AG09319 (cell line): ENCODE results near the gene VASN.
"Not testable (repeated sequence)": the region's sequence is repeated elsewhere in the genome, so short reads cannot be mapped to it uniquely, and the experiment has no call there.

Experiments used
- DNase-seq: peaks from one replicate; pipeline ENCODE4 v3.0.0-alpha.2; 2010; ENCODE audit warnings: low read depth; ENCODE audit errors: extremely low read depth
- TF ChIP-seq, protein P1 (sequence below): IDR thresholded peaks from 2 replicates; pipeline ENCODE4 v1.5.1; 2011; ENCODE audit warnings: low read depth, mild to moderate bottlenecking, inconsistent platforms, low read length, moderate library complexity

Gene VASN

DNA sequence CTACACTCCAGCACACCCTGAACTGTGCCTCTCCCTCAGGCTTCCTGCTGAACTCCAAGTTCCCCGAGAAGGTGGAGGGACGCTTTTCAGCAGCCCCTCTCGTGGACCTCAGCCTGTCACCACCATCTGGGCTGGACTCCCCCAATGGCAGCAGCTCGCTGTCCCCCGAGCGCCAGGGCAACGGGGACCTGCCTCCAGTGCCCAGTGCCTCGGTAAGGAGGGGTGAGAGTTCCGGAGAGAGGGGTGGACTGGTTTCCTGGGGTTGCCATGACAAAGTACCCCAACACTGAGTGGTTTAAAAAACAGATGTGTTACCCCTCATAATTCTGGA is 38.4 kb upstream of the VASN start:
- no peak for DNase-seq
- TF ChIP-seq, protein P1, sequence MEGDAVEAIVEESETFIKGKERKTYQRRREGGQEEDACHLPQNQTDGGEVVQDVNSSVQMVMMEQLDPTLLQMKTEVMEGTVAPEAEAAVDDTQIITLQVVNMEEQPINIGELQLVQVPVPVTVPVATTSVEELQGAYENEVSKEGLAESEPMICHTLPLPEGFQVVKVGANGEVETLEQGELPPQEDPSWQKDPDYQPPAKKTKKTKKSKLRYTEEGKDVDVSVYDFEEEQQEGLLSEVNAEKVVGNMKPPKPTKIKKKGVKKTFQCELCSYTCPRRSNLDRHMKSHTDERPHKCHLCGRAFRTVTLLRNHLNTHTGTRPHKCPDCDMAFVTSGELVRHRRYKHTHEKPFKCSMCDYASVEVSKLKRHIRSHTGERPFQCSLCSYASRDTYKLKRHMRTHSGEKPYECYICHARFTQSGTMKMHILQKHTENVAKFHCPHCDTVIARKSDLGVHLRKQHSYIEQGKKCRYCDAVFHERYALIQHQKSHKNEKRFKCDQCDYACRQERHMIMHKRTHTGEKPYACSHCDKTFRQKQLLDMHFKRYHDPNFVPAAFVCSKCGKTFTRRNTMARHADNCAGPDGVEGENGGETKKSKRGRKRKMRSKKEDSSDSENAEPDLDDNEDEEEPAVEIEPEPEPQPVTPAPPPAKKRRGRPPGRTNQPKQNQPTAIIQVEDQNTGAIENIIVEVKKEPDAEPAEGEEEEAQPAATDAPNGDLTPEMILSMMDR, result no peak

DNA sequence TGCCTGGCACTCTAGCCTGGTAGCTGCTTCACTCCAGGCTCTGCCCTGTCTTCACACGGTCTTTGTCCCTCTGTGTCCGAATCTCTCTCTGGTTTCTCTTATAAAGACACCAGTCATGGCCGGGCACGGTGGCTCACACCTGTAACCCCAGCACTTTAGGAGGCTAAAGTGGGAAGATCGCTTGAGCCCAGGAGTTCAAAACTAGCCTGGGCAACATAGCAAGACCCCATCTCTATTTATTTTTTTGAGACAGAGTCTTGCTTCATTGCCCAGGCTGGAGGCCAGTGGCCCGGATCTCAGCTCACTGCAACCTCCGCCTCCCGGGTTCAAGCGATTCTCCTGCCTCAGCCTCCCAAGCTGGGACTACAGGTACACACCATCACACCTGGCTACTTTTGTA is 37.9 kb upstream of the VASN start:
- DNase-seq, result not testable (repeated sequence)

DNA sequence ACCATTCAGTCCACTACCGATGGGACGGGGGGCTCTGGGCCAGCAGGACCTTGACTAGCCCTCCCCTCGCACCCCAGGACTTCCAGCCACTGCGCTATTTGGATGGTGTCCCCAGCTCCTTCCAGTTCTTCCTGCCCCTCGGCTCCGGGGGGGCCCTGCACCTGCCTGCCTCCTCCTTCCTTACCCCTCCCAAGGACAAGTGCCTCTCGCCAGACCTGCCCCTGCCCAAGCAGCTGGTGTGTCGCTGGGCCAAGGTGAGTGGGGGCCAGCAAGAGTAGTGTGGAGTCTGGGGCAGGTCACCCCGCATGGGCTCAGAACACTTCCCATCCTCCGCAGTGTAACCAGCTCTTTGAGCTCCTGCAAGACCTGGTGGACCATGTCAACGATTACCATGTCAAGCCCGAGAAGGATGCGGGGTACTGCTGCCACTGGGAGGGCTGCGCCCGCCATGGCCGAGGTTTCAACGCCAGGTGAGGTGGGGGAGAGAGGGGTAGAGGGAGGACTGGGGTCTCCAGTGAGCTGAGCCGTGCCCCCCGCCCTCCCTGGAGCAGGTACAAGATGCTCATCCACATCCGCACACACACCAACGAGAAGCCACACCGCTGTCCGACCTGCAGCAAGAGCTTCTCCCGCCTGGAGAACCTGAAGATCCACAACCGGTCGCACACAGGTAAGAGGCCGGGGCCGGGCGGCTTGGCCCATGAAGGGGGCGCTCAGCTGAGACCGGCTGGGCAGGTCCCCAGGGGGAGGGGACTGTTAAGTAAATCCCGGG is 36.7 kb upstream of the VASN start:
- TF ChIP-seq, protein P1, result no peak
- no peak for DNase-seq

GRCh38 chr16:4336701-4337539 is 34.7 kb upstream of the VASN start:
- TF ChIP-seq, protein P1, result no peak
- DNase-seq, result no peak

- no peak for DNase-seq
- TF ChIP-seq, protein P1, result no peak
Observed at GRCh38 chr16:4337540-4338088, 34.0 kb upstream of the VASN start.

- TF ChIP-seq, protein P1, result no peak; the same call in 1 of the 2 replicates
- DNase-seq, result no peak
Observed at GRCh38 chr16:4338125-4338582, 33.5 kb upstream of the VASN start.

GRCh38 chr16:4338712-4339299 is 32.8 kb upstream of the VASN start:
- TF ChIP-seq, protein P1, result no peak
- DNase-seq, result no peak
